ENCODE data around the gene KRTAP20-2. TPM values are rescaled to one million over a fixed set of nuclear protein-coding genes. Genes with fewer than 3 reads are reported as not detected.

The KRTAP20-2 gene
- not detected for total RNA-seq
- not detected for polyA plus RNA-seq
- long read RNA-seq, donor 1 = 0 reads
- long read RNA-seq, donor 2 = 0 reads
- long read RNA-seq, donor 3 = 0 reads

DNA sequence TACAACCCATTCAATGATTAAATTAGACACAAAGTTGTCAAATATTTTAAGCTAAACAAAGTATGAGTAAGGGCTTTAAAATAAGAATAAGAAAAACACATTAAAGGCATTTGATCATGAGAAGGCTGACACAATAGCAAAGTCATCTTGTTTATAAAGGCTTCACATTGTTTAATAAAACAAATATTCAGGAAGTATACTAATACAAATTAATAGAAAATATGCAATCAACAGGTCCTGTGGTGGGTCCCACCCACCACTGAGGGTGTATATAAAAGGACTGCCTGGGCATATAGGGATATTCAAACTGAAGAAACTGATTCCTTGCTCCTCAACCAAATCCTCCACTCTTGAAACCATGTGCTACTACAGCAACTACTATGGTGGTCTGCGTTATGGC is at the start of gene KRTAP20-2:
Gene KRTAP20-2 (plus strand): TSS at position 301 of the 400 bp plus-strand sequence. CDS start 58 bp downstream, at position 359.
- H3K36me3 ChIP-seq = no peaks in the 10 kb centered on the region
- H3K4me3 ChIP-seq = no peak within 1 kb of the TSS
- H3K4me1 ChIP-seq (ENCODE audit: insufficient read depth) = no peaks in the 10 kb centered on the region
- DNase-seq = no peak
- no peaks in the 10 kb centered on the region for H3K9me3 ChIP-seq
- intact Hi-C loops (cut with DNase I) = no loop called here
- H3K27me3 ChIP-seq = no peaks in the 10 kb centered on the region
- TF ChIP-seq POLR2A (IDR thresholded peaks at IDR 0.05) (no peak), EP300 (IDR thresholded peaks at IDR 0.05) (no peak)
- TF ChIP-seq, protein P1, sequence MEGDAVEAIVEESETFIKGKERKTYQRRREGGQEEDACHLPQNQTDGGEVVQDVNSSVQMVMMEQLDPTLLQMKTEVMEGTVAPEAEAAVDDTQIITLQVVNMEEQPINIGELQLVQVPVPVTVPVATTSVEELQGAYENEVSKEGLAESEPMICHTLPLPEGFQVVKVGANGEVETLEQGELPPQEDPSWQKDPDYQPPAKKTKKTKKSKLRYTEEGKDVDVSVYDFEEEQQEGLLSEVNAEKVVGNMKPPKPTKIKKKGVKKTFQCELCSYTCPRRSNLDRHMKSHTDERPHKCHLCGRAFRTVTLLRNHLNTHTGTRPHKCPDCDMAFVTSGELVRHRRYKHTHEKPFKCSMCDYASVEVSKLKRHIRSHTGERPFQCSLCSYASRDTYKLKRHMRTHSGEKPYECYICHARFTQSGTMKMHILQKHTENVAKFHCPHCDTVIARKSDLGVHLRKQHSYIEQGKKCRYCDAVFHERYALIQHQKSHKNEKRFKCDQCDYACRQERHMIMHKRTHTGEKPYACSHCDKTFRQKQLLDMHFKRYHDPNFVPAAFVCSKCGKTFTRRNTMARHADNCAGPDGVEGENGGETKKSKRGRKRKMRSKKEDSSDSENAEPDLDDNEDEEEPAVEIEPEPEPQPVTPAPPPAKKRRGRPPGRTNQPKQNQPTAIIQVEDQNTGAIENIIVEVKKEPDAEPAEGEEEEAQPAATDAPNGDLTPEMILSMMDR (IDR thresholded peaks at IDR 0.05) = no peak
- no peak within 1 kb of the TSS for H3K27ac ChIP-seq
- WGBS, 3 donors = 76 to 94% (median 87%) methylated on average over 1 of the region's 1 CpG

DNA sequence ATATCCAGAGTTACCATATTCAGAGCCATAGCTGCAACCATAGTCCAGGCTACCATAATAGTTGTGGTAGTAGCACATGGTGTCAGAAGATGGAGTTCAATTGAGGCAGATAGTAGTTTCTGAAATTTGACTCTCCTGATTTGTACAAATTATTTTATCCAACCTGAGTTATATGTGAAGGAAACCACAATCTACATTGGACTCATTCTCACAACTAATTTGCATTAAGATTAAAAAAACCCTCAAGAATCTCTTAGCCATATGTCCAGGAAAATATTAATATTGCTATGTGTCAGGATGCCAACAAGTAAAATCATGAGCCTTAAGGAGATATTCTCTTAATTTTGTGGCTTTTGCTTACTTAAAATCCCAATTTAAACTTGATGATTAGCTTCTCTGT is 44.7 kb upstream of the KRTAP20-2 start, which contains the start of gene KRTAP22-2:
Gene KRTAP22-2 (minus strand): TSS at position 101 of the 400 bp plus-strand sequence.
- Histone ChIP-seq H3K4me3 (no peak within 1 kb of the TSS), H3K27me3 (no peaks in the 10 kb centered on the region), H3K27ac (no peak within 1 kb of the TSS), H3K36me3 (no peaks in the 10 kb centered on the region), H3K4me1 (ENCODE audit: insufficient read depth) (no peaks in the 10 kb centered on the region), H3K9me3 (no peaks in the 10 kb centered on the region)
- DNase-seq = no peak
- TF ChIP-seq, protein P1 (IDR thresholded peaks at IDR 0.05) = no peak
- TF ChIP-seq EP300 (IDR thresholded peaks at IDR 0.05) = no peak
- no peak for TF ChIP-seq POLR2A (IDR thresholded peaks at IDR 0.05)
- intact Hi-C loops (cut with DNase I) = no loop called here

DNA sequence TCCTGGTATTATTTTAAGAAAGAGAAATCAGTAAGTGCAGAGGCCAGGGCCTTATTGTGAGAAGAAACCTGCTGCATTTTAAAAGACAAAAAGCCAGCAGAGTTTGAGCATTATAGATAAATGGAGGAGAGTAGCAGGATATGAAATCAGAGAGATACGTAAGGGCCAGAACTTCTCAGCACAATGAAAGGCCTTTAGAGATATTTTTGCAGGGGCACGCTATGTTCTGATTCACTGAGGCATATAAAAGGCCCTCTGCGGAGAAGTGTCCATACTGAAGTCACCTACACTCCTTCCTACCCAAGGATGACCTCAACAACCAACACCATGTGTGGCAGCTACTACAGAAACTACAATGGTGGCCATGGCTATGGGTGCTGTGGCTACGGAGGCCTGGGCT is 42.9 kb upstream of the KRTAP20-2 start, which contains the start of gene KRTAP6-3:
Gene KRTAP6-3 (plus strand): TSS at position 301 of the 400 bp plus-strand sequence. CDS start 6 bp downstream, at position 307.
- no peaks in the 10 kb centered on the region for H3K36me3 ChIP-seq
- TF ChIP-seq, protein P1 (IDR thresholded peaks at IDR 0.05) = no peak
- TF ChIP-seq POLR2A (IDR thresholded peaks at IDR 0.05) (no peak), EP300 (IDR thresholded peaks at IDR 0.05) (no peak)
- H3K27me3 ChIP-seq = no peaks in the 10 kb centered on the region
- intact Hi-C loops (cut with DNase I) = no loop called here
- H3K4me1 ChIP-seq (ENCODE audit: insufficient read depth) = no peaks in the 10 kb centered on the region
- H3K27ac ChIP-seq = no peak within 1 kb of the TSS
- 89 to 93% (median 89%) methylated on average over 4 of the region's 4 CpGs for WGBS, 3 donors
- H3K4me3 ChIP-seq = no peak within 1 kb of the TSS
- DNase-seq = no peak
- H3K9me3 ChIP-seq = no peaks in the 10 kb centered on the region

DNA sequence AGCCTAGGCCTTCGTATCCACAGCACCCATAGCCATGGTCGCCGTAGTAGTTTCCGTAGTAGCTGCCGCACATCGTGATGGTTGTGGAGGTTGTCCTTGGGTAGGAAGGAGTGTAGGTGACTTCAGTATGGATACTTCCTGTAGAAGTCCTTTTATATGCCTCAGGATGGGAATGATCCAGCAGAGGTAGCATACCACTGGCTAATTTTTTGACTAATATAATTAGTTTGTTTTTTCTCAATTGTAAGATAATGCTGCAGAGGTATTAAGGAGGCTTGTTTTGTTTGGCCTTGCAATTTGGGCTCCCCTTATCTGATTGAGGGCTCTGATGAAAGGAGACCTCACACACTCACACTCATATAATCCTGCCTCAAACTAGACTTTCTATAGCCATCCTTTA is 36.2 kb upstream of the KRTAP20-2 start, which contains the start of gene KRTAP6-2:
Gene KRTAP6-2 (minus strand): TSS at position 101 of the 400 bp plus-strand sequence. CDS start 28 bp downstream, at position 73.
- H3K9me3 ChIP-seq = no peaks in the 10 kb centered on the region
- H3K27me3 ChIP-seq = no peaks in the 10 kb centered on the region
- no peak for DNase-seq
- H3K36me3 ChIP-seq = no peaks in the 10 kb centered on the region
- TF ChIP-seq, protein P1 (IDR thresholded peaks at IDR 0.05) = no peak
- TF ChIP-seq EP300 (IDR thresholded peaks at IDR 0.05) (no peak), POLR2A (IDR thresholded peaks at IDR 0.05) (no peak)
- intact Hi-C loops (cut with DNase I) = no loop called here
- WGBS, 3 donors = 91 to 94% (median 92%) methylated on average over 6 of the region's 6 CpGs
- no peak within 1 kb of the TSS for H3K4me3 ChIP-seq
- H3K27ac ChIP-seq = no peak within 1 kb of the TSS
- H3K4me1 ChIP-seq (ENCODE audit: insufficient read depth) = no peaks in the 10 kb centered on the region
